ENCODE data around the gene SFMBT1.

The SFMBT1 gene

GRCh38 chr3:52895418-52895817 is 150.5 kb downstream of the SFMBT1 start:
- Mint-ChIP-seq H3K4me3 (no peak overlapping the region), H3K4me1 (ENCODE audit: low read depth) (peaks cover 69% of the 10 kb centered on the region), H3K27me3 (no peaks in the 10 kb centered on the region), H3K9me3 (no peaks in the 10 kb centered on the region), H3K27ac (peak overlapping the region; percentile 84), H3K36me3 (ENCODE audit: low read depth) (peaks cover 23% of the 10 kb centered on the region)
- intact Hi-C loops (cut with micrococcal nuclease) = no loop called here

DNA sequence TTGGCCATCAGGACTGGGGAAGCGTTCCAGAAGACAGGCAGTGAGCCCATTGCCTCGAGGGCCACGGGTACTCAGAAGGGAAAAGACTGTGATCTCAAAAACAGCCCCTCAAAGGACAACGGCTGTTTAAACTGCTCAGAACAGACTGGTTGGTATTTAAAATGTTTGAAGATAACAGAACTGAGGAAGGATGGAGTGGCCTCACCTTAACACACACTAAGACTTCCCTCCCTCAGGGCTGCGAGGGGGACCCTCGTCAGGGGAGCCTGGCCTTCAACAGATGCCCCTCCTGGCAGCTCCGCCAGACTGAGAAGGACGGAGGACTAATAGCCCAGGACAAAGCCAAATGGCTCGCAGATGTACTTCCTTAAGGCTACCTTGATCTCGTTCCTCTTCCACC is 151.1 kb downstream of the SFMBT1 start:
- peaks cover 29% of the 10 kb centered on the region for H3K36me3 Mint-ChIP-seq (ENCODE audit: low read depth)
- no peaks in the 10 kb centered on the region for H3K9me3 Mint-ChIP-seq
- no peak overlapping the region for H3K4me3 Mint-ChIP-seq
- H3K4me1 Mint-ChIP-seq (ENCODE audit: low read depth) = peaks cover 75% of the 10 kb centered on the region
- intact Hi-C loops (cut with micrococcal nuclease) = no loop called here
- no peaks in the 10 kb centered on the region for H3K27me3 Mint-ChIP-seq
- H3K27ac Mint-ChIP-seq = peak overlapping the region; percentile 84

DNA sequence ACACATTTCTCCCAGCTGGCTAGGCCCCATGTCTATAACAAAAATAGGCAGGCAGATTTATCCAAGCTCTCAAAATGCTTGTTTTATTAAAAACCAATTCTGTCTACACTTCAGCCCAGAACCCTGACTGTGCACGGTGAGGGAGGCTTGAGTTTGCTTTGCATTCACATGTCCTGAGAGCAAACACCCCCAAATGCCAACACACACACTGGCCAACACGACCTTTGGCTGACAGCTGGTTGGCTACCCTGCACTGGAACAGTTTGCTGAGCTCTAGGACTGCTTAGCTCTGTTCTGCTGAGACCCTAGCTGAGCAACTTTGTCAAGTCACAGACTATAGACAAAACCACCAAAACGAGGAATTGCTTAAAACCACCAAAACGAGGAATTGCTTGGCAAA is 152.2 kb downstream of the SFMBT1 start:
- intact Hi-C loops (cut with micrococcal nuclease) = no loop called here
- Mint-ChIP-seq H3K9me3 (no peaks in the 10 kb centered on the region), H3K36me3 (ENCODE audit: low read depth) (peaks cover 36% of the 10 kb centered on the region), H3K27me3 (no peaks in the 10 kb centered on the region), H3K27ac (peak overlapping the region; percentile 85), H3K4me3 (peak overlapping the region; percentile 57), H3K4me1 (ENCODE audit: low read depth) (peaks cover 77% of the 10 kb centered on the region)

- Mint-ChIP-seq H3K27ac (peak overlapping the region; percentile 85), H3K27me3 (no peaks in the 10 kb centered on the region), H3K4me1 (ENCODE audit: low read depth) (peaks cover 71% of the 10 kb centered on the region), H3K36me3 (ENCODE audit: low read depth) (peaks cover 36% of the 10 kb centered on the region), H3K9me3 (no peaks in the 10 kb centered on the region), H3K4me3 (peak overlapping the region; percentile 57)
- intact Hi-C loops (cut with micrococcal nuclease) = no loop called here
These were observed 153.1 kb downstream of the SFMBT1 start for GRCh38 chr3:52892625-52893311.

- Mint-ChIP-seq H3K36me3 (ENCODE audit: low read depth) (peaks cover 36% of the 10 kb centered on the region), H3K4me3 (no peak overlapping the region), H3K27me3 (no peaks in the 10 kb centered on the region), H3K27ac (peak overlapping the region; percentile 85), H3K9me3 (no peaks in the 10 kb centered on the region), H3K4me1 (ENCODE audit: low read depth) (peaks cover 70% of the 10 kb centered on the region)
- intact Hi-C loops (cut with micrococcal nuclease) = no loop called here
These were observed 153.6 kb downstream of the SFMBT1 start for GRCh38 chr3:52892290-52892624.

DNA sequence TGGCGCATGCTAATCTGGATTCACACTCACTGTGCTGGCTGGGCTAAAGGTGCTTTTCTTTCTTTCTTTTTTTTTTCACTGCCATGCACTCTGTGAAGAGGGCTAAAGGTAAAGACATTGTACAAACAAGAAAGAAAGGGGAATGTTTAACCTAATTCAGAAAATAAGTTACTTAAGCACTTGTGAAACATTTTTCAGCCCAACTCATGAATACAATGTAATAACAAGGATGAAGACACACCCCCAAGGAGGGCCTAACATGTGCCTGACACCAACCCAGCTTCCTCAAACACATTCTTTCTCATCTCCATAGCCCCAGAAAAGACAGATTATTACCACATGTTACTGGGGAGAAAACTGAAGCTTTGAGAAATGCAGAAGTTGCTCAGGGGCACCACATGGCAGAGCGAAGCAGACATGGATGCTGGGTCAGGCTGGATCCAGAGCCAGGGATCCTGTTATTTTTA is 154.2 kb downstream of the SFMBT1 start:
- Mint-ChIP-seq H3K4me1 (ENCODE audit: low read depth) (peaks cover 66% of the 10 kb centered on the region), H3K36me3 (ENCODE audit: low read depth) (peaks cover 32% of the 10 kb centered on the region), H3K27ac (peak overlapping the region; percentile 85), H3K4me3 (no peak overlapping the region), H3K9me3 (no peaks in the 10 kb centered on the region), H3K27me3 (no peaks in the 10 kb centered on the region)
- intact Hi-C loops (cut with micrococcal nuclease) = no loop called here

GRCh38 chr3:52891164-52891563 is 154.7 kb downstream of the SFMBT1 start:
- Mint-ChIP-seq H3K27me3 (no peaks in the 10 kb centered on the region), H3K9me3 (no peaks in the 10 kb centered on the region), H3K4me1 (ENCODE audit: low read depth) (peaks cover 62% of the 10 kb centered on the region), H3K36me3 (ENCODE audit: low read depth) (peaks cover 30% of the 10 kb centered on the region), H3K27ac (peak overlapping the region; percentile 85), H3K4me3 (no peak overlapping the region)
- intact Hi-C loops (cut with micrococcal nuclease) = no loop called here

GRCh38 chr3:52890735-52891134 is 155.1 kb downstream of the SFMBT1 start:
- Mint-ChIP-seq H3K9me3 (no peaks in the 10 kb centered on the region), H3K36me3 (ENCODE audit: low read depth) (peaks cover 34% of the 10 kb centered on the region), H3K4me3 (no peak overlapping the region), H3K4me1 (ENCODE audit: low read depth) (peaks cover 57% of the 10 kb centered on the region), H3K27ac (peak overlapping the region; percentile 85), H3K27me3 (no peaks in the 10 kb centered on the region)
- intact Hi-C loops (cut with micrococcal nuclease) = no loop called here

DNA sequence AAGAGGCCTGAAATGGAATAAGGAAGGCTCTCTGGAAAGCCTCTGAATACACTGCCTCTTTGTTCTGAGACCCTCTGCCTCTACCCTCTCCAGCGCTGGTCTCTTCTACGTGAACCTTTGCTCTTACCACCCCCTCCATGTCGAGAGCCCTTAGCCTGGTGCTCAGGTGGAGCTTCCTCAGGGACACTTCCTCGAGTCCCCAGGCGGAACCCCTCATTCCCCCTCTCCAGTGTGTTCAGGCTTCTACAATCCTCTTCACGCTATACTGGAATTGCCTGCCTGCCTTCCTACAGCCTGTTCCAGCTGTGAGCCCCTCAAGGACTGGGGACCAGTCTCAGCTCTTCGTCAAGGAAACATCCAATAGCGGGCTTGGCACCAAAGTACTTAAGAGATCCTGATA is 156.0 kb downstream of the SFMBT1 start:
- Mint-ChIP-seq H3K9me3 (peaks cover 5% of the 10 kb centered on the region), H3K27me3 (no peaks in the 10 kb centered on the region), H3K4me1 (ENCODE audit: low read depth) (peaks cover 49% of the 10 kb centered on the region), H3K36me3 (ENCODE audit: low read depth) (peaks cover 36% of the 10 kb centered on the region), H3K27ac (peak overlapping the region; percentile 3), H3K4me3 (no peak overlapping the region)
- intact Hi-C loops (cut with micrococcal nuclease) = no loop called here

DNA sequence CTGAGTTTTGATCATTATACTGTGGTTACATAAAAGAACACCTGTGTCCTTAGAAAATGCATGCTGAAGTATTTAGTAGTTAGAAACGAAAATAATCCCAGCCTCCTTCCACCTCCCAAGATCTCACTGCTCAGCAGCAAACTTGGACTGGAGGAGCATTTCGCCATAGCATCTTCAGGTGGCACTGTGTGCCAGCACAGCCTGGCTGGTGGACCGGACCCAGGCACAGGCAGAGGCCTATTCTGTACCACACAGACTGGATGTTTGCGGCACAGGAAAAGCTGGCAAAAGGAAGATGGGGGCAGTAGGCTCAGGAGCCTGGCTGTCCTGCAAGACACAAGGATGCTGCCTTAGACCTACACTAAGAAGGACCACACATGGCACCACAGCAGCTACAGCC is 158.7 kb downstream of the SFMBT1 start:
- Mint-ChIP-seq H3K36me3 (ENCODE audit: low read depth) (peaks cover 31% of the 10 kb centered on the region), H3K4me1 (ENCODE audit: low read depth) (peaks cover 22% of the 10 kb centered on the region), H3K27me3 (no peaks in the 10 kb centered on the region), H3K27ac (no peak overlapping the region), H3K4me3 (no peak overlapping the region), H3K9me3 (peaks cover 5% of the 10 kb centered on the region)
- intact Hi-C loops (cut with micrococcal nuclease) = no loop called here

DNA sequence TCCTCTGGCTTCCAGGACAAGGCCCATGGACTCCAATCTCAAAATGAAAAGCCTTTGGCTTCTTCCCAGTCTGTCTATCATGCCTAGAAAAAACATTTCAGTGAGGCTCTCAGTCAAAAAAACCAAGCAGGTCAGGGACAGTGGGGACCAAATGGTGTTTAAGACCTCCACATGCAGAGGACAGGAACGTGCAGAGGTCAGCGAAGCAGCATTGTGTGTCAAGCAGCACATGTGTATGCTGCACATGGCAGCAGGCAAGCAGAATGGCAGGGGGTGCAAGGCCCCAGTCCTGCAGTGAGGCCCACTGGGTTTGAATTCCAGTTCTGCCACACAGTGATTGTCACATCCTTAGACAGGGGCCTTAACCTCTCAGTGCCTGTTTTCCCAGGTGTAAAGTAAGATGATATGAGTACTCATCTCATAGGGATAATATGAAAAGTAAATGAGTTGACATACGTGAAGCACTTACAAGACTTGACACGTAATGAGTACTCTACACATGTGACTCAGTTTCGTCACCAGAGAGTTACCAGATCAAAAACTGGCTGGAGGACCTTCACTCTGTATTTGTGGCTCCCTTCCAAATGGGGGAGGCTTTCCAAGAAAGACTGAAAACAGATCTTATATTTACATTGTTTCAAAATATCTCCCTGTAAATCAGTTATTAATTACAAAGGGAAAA is 159.7 kb downstream of the SFMBT1 start:
- Mint-ChIP-seq H3K4me1 (ENCODE audit: low read depth) (peaks cover 16% of the 10 kb centered on the region), H3K27ac (no peak overlapping the region), H3K9me3 (peaks cover 5% of the 10 kb centered on the region), H3K4me3 (no peak overlapping the region), H3K27me3 (no peaks in the 10 kb centered on the region), H3K36me3 (ENCODE audit: low read depth) (peaks cover 37% of the 10 kb centered on the region)
- intact Hi-C loops (cut with micrococcal nuclease) = no loop called here

DNA sequence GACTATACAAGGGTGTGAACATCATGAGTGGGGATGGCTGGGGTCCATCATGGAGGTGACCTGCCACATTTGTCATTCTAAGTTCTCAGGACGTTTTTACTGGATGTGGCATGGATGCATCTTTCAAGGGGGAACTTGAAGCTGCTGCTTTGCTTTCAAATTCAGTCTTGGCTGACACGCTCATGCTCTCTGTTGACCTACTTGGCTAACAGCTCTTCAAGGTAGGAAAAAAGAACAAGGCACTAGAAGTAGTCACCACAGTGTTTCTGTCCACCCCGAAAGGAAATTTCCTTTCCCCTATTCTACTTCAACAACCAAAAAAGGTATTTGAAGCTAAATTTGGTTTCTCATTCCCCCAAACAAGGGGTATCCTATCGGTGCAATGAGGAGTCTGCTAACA is 163.5 kb downstream of the SFMBT1 start:
- intact Hi-C loops (cut with micrococcal nuclease) = no loop called here

DNA sequence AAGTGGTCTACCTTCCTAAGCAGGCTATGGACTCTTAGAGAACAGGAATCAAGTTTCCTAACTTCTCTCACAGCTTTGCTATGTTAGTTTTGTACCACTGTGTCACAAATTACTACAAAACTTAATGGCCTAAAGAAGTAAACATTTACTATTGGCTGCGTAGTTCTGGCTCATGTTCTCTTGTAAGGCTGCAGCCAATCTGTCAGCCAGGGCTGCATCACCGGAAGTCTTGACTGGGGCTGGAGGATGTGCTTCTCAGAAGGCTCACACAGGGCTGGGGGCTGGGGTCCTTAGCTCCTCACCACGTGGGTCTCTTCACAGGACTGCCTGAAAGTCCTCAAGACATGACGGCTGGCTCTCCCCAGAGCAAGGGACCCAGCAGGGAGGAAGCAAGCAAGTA is 164.0 kb downstream of the SFMBT1 start:
- H3K9me3 Mint-ChIP-seq = peaks cover 5% of the 10 kb centered on the region
- intact Hi-C loops (cut with micrococcal nuclease) = no loop called here
- peaks cover 43% of the 10 kb centered on the region for H3K36me3 Mint-ChIP-seq (ENCODE audit: low read depth)
- no peak overlapping the region for H3K27ac Mint-ChIP-seq
- no peaks in the 10 kb centered on the region for H3K27me3 Mint-ChIP-seq
- no peak overlapping the region for H3K4me3 Mint-ChIP-seq
- peaks cover 21% of the 10 kb centered on the region for H3K4me1 Mint-ChIP-seq (ENCODE audit: low read depth)

More for the DNA sequence above, 163.5 kb downstream of the SFMBT1 start:
- Mint-ChIP-seq H3K4me3 (no peak overlapping the region), H3K4me1 (ENCODE audit: low read depth) (peaks cover 21% of the 10 kb centered on the region), H3K9me3 (peaks cover 5% of the 10 kb centered on the region), H3K36me3 (ENCODE audit: low read depth) (peaks cover 43% of the 10 kb centered on the region), H3K27me3 (no peaks in the 10 kb centered on the region), H3K27ac (no peak overlapping the region)

GRCh38 chr3:52880474-52880873 is 165.4 kb downstream of the SFMBT1 start:
- H3K4me3 Mint-ChIP-seq = no peak overlapping the region
- intact Hi-C loops (cut with micrococcal nuclease) = no loop called here
- peak overlapping the region; percentile 12 for H3K27ac Mint-ChIP-seq
- H3K36me3 Mint-ChIP-seq (ENCODE audit: low read depth) = peaks cover 36% of the 10 kb centered on the region
- peaks cover 3% of the 10 kb centered on the region for H3K9me3 Mint-ChIP-seq
- peaks cover 33% of the 10 kb centered on the region for H3K4me1 Mint-ChIP-seq (ENCODE audit: low read depth)
- no peaks in the 10 kb centered on the region for H3K27me3 Mint-ChIP-seq
